DOHH2 (cell line): ENCODE measurements around the gene C3orf22.

Experiments used
- H3F3A ChIP-seq: fragments of 200-600 bp; sonication (generic), shearing (Covaris generic); 2 replicates; pipeline ENCODE4 v1.6.0; 2016; ENCODE audit warnings: antibody characterized with exemption, mild to moderate bottlenecking; ENCODE audit not compliant: control insufficient read depth, insufficient read depth
- H3K27ac ChIP-seq: fragments of 200-600 bp; sonication (generic); 2 replicates; pipeline ENCODE4 v1.5.1; 2014; ENCODE audit warnings: low read depth, mild to moderate bottlenecking, low read length, moderate library complexity
- H3K27me3 ChIP-seq: fragments of 200-600 bp; sonication (generic); 2 replicates; pipeline ENCODE4 v1.6.1; 2014; ENCODE audit warnings: mild to moderate bottlenecking, low read length, mixed read lengths; ENCODE audit not compliant: control insufficient read depth
- H3K36me3 ChIP-seq: fragments of 200-600 bp; sonication (generic); 2 replicates; pipeline ENCODE4 v1.6.1; 2014; ENCODE audit warnings: mild to moderate bottlenecking, low read length, moderate library complexity, mixed read lengths; ENCODE audit not compliant: control insufficient read depth
- H3K4me1 ChIP-seq: fragments of 200-600 bp; sonication (generic); 2 replicates; pipeline ENCODE4 v1.6.1; 2014; ENCODE audit warnings: mild to moderate bottlenecking, low read length, mixed read lengths; ENCODE audit not compliant: control insufficient read depth
- H3K4me2 ChIP-seq: fragments of 200-600 bp; sonication (generic); 2 replicates; pipeline ENCODE4 v1.6.0; 2014; ENCODE audit warnings: mild to moderate bottlenecking, low read length, moderate library complexity
- H3K4me3 ChIP-seq: fragments of 200-600 bp; sonication (generic); 2 replicates; pipeline ENCODE4 v1.5.1; 2014; ENCODE audit warnings: mild to moderate bottlenecking, low read length, mixed read lengths
- H3K79me2 ChIP-seq: fragments of 200-600 bp; sonication (generic); 2 replicates; pipeline ENCODE4 v1.6.1; 2014; ENCODE audit warnings: mild to moderate bottlenecking, low read length, mixed read lengths; ENCODE audit not compliant: control insufficient read depth
- H3K9me2 ChIP-seq: fragments of 200-600 bp; sonication (generic); replicated peaks from 2 replicates; pipeline ENCODE4 v1.6.1; 2014; ENCODE audit warnings: mild to moderate bottlenecking, low read length, mixed read lengths; ENCODE audit not compliant: control insufficient read depth
- H3K9me3 ChIP-seq: fragments of 200-600 bp; sonication (generic); 2 replicates; pipeline ENCODE4 v1.6.1; 2014; ENCODE audit warnings: antibody characterized with exemption, low read length, mixed read lengths; ENCODE audit not compliant: control insufficient read depth, insufficient read depth
- H4K20me1 ChIP-seq: fragments of 200-600 bp; sonication (generic); 2 replicates; pipeline ENCODE4 v1.6.0; 2014; ENCODE audit warnings: low read depth, mild to moderate bottlenecking, antibody characterized with exemption, low read length, moderate library complexity; ENCODE audit not compliant: control insufficient read depth, insufficient read depth
- EZH2phosphoT487 ChIP-seq: fragments of 200-600 bp; sonication (generic); IDR thresholded peaks from 2 replicates; pipeline ENCODE4 v1.6.1; 2017; ENCODE audit warnings: borderline replicate concordance, mild to moderate bottlenecking, antibody characterized with exemption, low read length, moderate library complexity, mixed read lengths
- TF ChIP-seq, protein P1 (sequence below): fragments of 200-600 bp; sonication (generic); IDR thresholded peaks from one replicate; pipeline ENCODE4 v1.5.1; 2014; ENCODE audit warnings: antibody characterized with exemption, mild to moderate bottlenecking, low read depth, low read length; ENCODE audit not compliant: poor library complexity, severe bottlenecking

Gene C3orf22

DNA sequence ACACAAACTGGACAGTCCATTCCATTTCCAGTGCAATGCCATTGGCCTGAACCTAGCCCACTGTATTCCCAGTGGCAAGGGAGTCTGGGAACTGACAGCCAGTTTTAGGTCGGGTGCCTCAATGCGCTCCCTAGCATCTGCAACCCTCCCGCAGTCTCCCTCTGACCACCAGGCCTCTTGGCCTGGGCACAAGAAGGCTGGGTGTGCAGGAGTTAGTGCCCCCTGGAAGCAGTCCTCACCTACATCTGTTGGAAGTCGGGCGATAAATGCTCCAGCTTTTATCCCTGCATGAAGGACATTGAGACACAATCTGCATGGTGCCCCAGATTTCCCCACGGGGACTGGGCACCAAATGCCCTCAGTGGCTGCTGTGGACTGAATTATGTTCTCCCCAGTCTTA, 12.7 kb downstream of the C3orf22 start:
- Histone ChIP-seq H3K27me3 (no peaks in the 10 kb centered on the region), H3K36me3 (no peaks in the 10 kb centered on the region), H4K20me1 (no peaks in the 10 kb centered on the region), H3K9me2 (no peaks in the 10 kb centered on the region), H3K4me1 (no peaks in the 10 kb centered on the region), H3K4me3 (no peak overlapping the region), H3K4me2 (no peak overlapping the region), H3K27ac (no peak overlapping the region), H3K79me2 (no peaks in the 10 kb centered on the region), H3F3A (no peaks in the 10 kb centered on the region), H3K9me3 (no peaks in the 10 kb centered on the region)
- TF ChIP-seq, protein P1, sequence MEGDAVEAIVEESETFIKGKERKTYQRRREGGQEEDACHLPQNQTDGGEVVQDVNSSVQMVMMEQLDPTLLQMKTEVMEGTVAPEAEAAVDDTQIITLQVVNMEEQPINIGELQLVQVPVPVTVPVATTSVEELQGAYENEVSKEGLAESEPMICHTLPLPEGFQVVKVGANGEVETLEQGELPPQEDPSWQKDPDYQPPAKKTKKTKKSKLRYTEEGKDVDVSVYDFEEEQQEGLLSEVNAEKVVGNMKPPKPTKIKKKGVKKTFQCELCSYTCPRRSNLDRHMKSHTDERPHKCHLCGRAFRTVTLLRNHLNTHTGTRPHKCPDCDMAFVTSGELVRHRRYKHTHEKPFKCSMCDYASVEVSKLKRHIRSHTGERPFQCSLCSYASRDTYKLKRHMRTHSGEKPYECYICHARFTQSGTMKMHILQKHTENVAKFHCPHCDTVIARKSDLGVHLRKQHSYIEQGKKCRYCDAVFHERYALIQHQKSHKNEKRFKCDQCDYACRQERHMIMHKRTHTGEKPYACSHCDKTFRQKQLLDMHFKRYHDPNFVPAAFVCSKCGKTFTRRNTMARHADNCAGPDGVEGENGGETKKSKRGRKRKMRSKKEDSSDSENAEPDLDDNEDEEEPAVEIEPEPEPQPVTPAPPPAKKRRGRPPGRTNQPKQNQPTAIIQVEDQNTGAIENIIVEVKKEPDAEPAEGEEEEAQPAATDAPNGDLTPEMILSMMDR: no peak
- TF ChIP-seq EZH2phosphoT487: no peak

DNA sequence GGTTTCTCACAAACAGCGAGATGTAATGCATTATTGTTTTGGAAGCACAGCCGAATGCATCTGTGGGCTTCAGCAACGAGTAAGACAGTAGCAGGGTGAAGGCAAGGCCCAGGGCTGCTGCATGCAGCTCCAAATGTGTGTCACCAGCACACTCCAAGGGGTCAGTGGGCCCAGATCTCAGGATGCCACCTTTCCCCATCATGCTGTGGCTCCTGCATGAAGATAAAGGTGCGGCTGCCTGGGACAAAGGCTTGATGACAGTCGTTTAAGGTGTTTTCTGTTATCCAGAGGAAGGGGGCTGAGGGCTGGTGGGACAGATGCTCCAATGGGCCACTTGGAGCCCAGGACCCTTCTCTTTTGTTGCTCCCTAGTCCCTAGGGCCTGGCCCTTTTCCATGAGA, 13.2 kb downstream of the C3orf22 start:
- Histone ChIP-seq H3K4me3 (no peak overlapping the region), H3K4me1 (no peaks in the 10 kb centered on the region), H3K27me3 (no peaks in the 10 kb centered on the region), H3K27ac (no peak overlapping the region), H3K9me2 (no peaks in the 10 kb centered on the region), H3K4me2 (no peak overlapping the region), H3F3A (no peaks in the 10 kb centered on the region), H3K36me3 (no peaks in the 10 kb centered on the region), H4K20me1 (no peaks in the 10 kb centered on the region), H3K9me3 (no peaks in the 10 kb centered on the region), H3K79me2 (no peaks in the 10 kb centered on the region)
- TF ChIP-seq, protein P1: no peak
- TF ChIP-seq EZH2phosphoT487: no peak

DNA sequence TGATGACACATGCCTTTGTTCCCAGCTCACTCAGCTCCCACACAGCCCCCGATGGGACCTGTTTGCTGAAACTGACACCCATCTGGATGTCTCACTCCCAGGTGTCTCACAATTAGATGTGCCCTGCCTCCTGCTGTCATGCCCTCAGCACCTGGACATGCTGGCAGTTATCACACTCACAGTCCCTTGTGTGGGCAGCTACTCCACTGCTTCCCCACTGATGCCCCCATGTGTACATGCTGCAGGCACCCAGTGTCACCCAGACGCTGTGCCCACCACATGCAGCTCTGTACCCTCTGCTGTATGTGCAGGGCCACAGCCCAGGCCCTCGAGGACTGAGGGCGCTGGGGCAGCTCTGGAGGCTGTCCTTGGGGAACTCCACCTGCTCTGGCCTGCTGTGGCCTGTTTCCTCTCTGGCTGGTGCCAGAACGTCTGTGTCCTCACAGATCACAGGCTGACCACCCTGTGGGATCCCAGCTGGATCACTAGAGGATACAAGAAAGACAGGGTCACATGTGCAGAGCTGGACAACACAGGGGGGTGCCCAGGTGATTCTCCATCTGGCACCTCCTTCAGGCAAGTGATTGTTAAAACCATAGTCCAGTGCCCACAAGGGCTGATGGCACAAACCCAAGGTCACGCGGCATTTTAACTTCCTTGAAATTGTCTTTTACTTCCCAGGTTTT, 14.0 kb downstream of the C3orf22 start:
- Histone ChIP-seq H3K79me2 (no peaks in the 10 kb centered on the region), H3K9me3 (no peaks in the 10 kb centered on the region), H3K9me2 (no peaks in the 10 kb centered on the region), H3K27me3 (no peaks in the 10 kb centered on the region), H3K27ac (no peak overlapping the region), H4K20me1 (no peaks in the 10 kb centered on the region), H3K4me3 (no peak overlapping the region), H3K36me3 (no peaks in the 10 kb centered on the region), H3K4me1 (no peaks in the 10 kb centered on the region), H3F3A (no peaks in the 10 kb centered on the region), H3K4me2 (no peak overlapping the region)
- TF ChIP-seq, protein P1: no peak
- no peak for TF ChIP-seq EZH2phosphoT487
